ENCODE results near the gene DLG1. TPM values are rescaled to one million over a fixed set of nuclear protein-coding genes. Genes with fewer than 3 reads are reported as not detected.
"Not testable (repeated sequence)": the region's sequence is repeated elsewhere in the genome, so short reads cannot be mapped to it uniquely, and the experiment has no call there.

Gene DLG1
- total RNA-seq, 6 donors from 2014 or later, result 49.3 to 102 (median 63.2) TPM

- 60 to 79% methylated on average over 4 of the region's 4 CpGs for WGBS, 2 donors
- no peak for DNase-seq
These were observed 257.8 kb downstream of the DLG1 start for GRCh38 chr3:197040658-197041057.

GRCh38 chr3:197038679-197039462, 259.5 kb downstream of the DLG1 start:
- Histone ChIP-seq H3K36me3 (peaks cover 0 to 10% (median 0%) of the 10 kb centered on the region in 4 donors), H3K4me1 (no peaks in the 10 kb centered on the region), H3K4me3 (no peak overlapping the region), H3K27me3 (no peaks in the 10 kb centered on the region), H3K27ac (no peak overlapping the region), H3K9me3 (no peaks in the 10 kb centered on the region)
- ATAC-seq (ENCODE audit: low FRiP score in 2 of 2) (no peak), DNase-seq (no peak)
- TF ChIP-seq CTCF (IDR thresholded peaks at IDR 0.05), result no peak
- no peak for TF ChIP-seq POLR2AphosphoS5 (IDR thresholded peaks at IDR 0.05)
- no peak for TF ChIP-seq EP300 (IDR thresholded peaks at IDR 0.05)
- TF ChIP-seq POLR2A (IDR thresholded peaks at IDR 0.05), result no peak
- WGBS, 2 donors, result 79 to 84% methylated on average over 14 of the region's 14 CpGs

More at GRCh38 chr3:197040658-197041057, 257.8 kb downstream of the DLG1 start:
- no peak for TF ChIP-seq POLR2A (IDR thresholded peaks at IDR 0.05)
- TF ChIP-seq POLR2AphosphoS5 (IDR thresholded peaks at IDR 0.05), result no peak
- no peak for TF ChIP-seq CTCF (IDR thresholded peaks at IDR 0.05)
- TF ChIP-seq EP300 (IDR thresholded peaks at IDR 0.05), result no peak
- Histone ChIP-seq H3K4me3 (no peak overlapping the region), H3K27me3 (no peaks in the 10 kb centered on the region), H3K36me3 (peaks cover 0 to 26% (median 3%) of the 10 kb centered on the region in 4 donors), H3K9me3 (no peaks in the 10 kb centered on the region), H3K27ac (no peak overlapping the region), H3K4me1 (no peaks in the 10 kb centered on the region)
- no peak for ATAC-seq (ENCODE audit: low FRiP score in 2 of 2)

GRCh38 chr3:197035577-197035976, 262.8 kb downstream of the DLG1 start:
- ATAC-seq (ENCODE audit: low FRiP score in 2 of 2) (no peak), DNase-seq (no peak)
- TF ChIP-seq EP300 (IDR thresholded peaks at IDR 0.05), result no peak
- 53 to 68% methylated on average over 3 of the region's 3 CpGs for WGBS, 2 donors
- H3K27ac ChIP-seq, result no peak overlapping the region
- no peaks in the 10 kb centered on the region for H3K27me3 ChIP-seq
- no peaks in the 10 kb centered on the region for H3K9me3 ChIP-seq
- H3K4me3 ChIP-seq, result no peak overlapping the region
- H3K36me3 ChIP-seq, result no peaks in the 10 kb centered on the region
- H3K4me1 ChIP-seq, result peaks cover 0 to 15% (median 5%) of the 10 kb centered on the region in 4 donors

GRCh38 chr3:197034778-197035177, 263.6 kb downstream of the DLG1 start:
- not testable (repeated sequence) for DNase-seq; H3K27ac ChIP-seq; H3K27me3 ChIP-seq; H3K9me3 ChIP-seq; H3K4me3 ChIP-seq; ATAC-seq (ENCODE audit: low FRiP score in 2 of 2); H3K36me3 ChIP-seq
- WGBS, 2 donors, result 75 to 77% methylated on average over 4 to 5 of the region's 5 CpGs
- peaks cover 3 to 18% (median 8%) of the 10 kb centered on the region in 4 donors for H3K4me1 ChIP-seq

GRCh38 chr3:197033764-197034163, 264.6 kb downstream of the DLG1 start:
- H3K9me3 ChIP-seq; H3K36me3 ChIP-seq; DNase-seq; H3K4me3 ChIP-seq; H3K27ac ChIP-seq; H3K27me3 ChIP-seq; ATAC-seq (ENCODE audit: low FRiP score in 2 of 2): not testable (repeated sequence)
- 90 to 100% methylated on average over 1 to 3 of the region's 3 CpGs for WGBS, 2 donors
- peaks cover 13 to 28% (median 18%) of the 10 kb centered on the region in 4 donors for H3K4me1 ChIP-seq

GRCh38 chr3:197031315-197032285, 266.8 kb downstream of the DLG1 start:
- Histone ChIP-seq H3K9me3 (no peaks in the 10 kb centered on the region), H3K36me3 (no peaks in the 10 kb centered on the region), H3K27me3 (peaks cover 0 to 8% (median 6%) of the 10 kb centered on the region in 4 donors), H3K4me3 (no peak overlapping the region), H3K4me1 (peaks cover 16 to 29% (median 21%) of the 10 kb centered on the region in 4 donors), H3K27ac (peak overlapping the region in 1 of 4 donors; percentile 4)
- peak in 1 of 2 donors; percentile 61 for DNase-seq
- peak; percentile 64 to 81 for ATAC-seq (ENCODE audit: low FRiP score in 2 of 2)
- 43 to 51% methylated on average over 12 of the region's 12 CpGs for WGBS, 2 donors
- no peak for TF ChIP-seq CTCF (IDR thresholded peaks at IDR 0.05)
- peak in 1 of 4 donors; percentile 80 for TF ChIP-seq EP300 (IDR thresholded peaks at IDR 0.05)
- peak; percentile 48 to 67 for TF ChIP-seq POLR2AphosphoS5 (IDR thresholded peaks at IDR 0.05)
